ENCODE measurements around the gene PRICKLE3.

PRICKLE3 gene

DNA sequence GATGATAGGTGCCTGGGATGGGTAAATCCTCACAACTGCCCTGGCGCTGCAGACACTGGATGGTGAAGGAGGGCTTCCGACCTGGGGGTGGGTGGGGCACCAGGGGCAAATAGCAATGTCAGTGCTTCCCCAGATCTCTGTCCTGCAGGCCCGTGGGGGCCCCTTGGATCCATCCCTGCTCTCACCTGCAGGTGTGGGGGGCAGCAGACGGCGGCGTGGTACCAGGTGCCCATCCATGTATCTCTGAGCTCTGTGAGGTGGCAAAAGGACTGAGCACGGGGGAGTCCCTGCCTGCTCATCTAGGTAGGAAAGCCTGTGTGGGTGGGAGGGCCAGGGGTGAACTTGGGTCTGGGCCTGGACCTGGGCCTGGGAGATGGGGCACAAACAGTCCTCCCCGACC is 20.4 kb upstream of the PRICKLE3 start:
- DNase-seq (ENCODE audit: low read depth, low spot score): no peak
- no peaks in the 10 kb centered on the region for H3K27me3 ChIP-seq (ENCODE audit: control insufficient read depth, insufficient read depth, low read length)
- no CpG with 5 or more reads among the region's 8 CpGs for WGBS (ENCODE audit: insufficient coverage, insufficient read length)
- no peak overlapping the region for H3K4me3 ChIP-seq (ENCODE audit: low read length)
- no peaks in the 10 kb centered on the region for H3K36me3 ChIP-seq (ENCODE audit: control insufficient read depth, insufficient read depth, low read length)
- H3K27ac ChIP-seq (ENCODE audit: low read length): no peak overlapping the region
- H3K4me1 ChIP-seq (ENCODE audit: control insufficient read depth, insufficient read depth, low read length): no peaks in the 10 kb centered on the region; the same call in 1 of the 2 replicates
- H3K9me3 ChIP-seq (ENCODE audit: control insufficient read depth, insufficient read depth, low read length): no peaks in the 10 kb centered on the region

DNA sequence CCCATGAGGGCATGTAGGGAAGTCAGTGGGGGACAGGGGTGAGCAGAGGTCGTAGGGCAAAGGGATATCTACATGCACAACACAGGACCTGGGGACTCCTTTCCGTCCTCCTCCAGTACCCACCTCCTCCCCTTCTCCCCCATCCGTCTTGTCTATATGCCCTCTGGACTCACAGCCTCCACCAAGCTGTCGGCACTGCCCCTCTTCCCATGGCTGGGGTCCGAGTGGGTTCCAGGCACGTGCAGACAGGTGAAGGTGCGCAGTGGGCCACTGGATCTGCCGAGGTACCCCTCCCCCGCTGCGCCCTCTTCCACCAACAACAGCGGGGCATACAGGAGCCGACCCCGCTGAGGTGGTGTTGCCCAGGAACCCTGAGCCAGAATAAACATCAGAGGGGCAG is 19.3 kb upstream of the PRICKLE3 start:
- no peaks in the 10 kb centered on the region for H3K36me3 ChIP-seq (ENCODE audit: control insufficient read depth, insufficient read depth, low read length)
- H3K27me3 ChIP-seq (ENCODE audit: control insufficient read depth, insufficient read depth, low read length): no peaks in the 10 kb centered on the region
- DNase-seq (ENCODE audit: low read depth, low spot score): no peak
- H3K27ac ChIP-seq (ENCODE audit: low read length): no peak overlapping the region
- H3K9me3 ChIP-seq (ENCODE audit: control insufficient read depth, insufficient read depth, low read length): no peaks in the 10 kb centered on the region
- no peaks in the 10 kb centered on the region; the same call in 1 of the 2 replicates for H3K4me1 ChIP-seq (ENCODE audit: control insufficient read depth, insufficient read depth, low read length)
- whole genome bisulfite sequencing (ENCODE audit: insufficient coverage, insufficient read length): no CpG with 5 or more reads among the region's 13 CpGs
- no peak overlapping the region for H3K4me3 ChIP-seq (ENCODE audit: low read length)

GRCh38 chrX:49204709-49205108 is 18.5 kb upstream of the PRICKLE3 start:
- Histone ChIP-seq H3K9me3 (ENCODE audit: control insufficient read depth, insufficient read depth, low read length) (no peaks in the 10 kb centered on the region), H3K4me3 (ENCODE audit: low read length) (no peak overlapping the region), H3K4me1 (ENCODE audit: control insufficient read depth, insufficient read depth, low read length) (no peaks in the 10 kb centered on the region; the same call in 1 of the 2 replicates), H3K27ac (ENCODE audit: low read length) (no peak overlapping the region), H3K36me3 (ENCODE audit: control insufficient read depth, insufficient read depth, low read length) (no peaks in the 10 kb centered on the region), H3K27me3 (ENCODE audit: control insufficient read depth, insufficient read depth, low read length) (no peaks in the 10 kb centered on the region)
- no CpG with 5 or more reads among the region's 4 CpGs for WGBS (ENCODE audit: insufficient coverage, insufficient read length)
- no peak for DNase-seq (ENCODE audit: low read depth, low spot score)

DNA sequence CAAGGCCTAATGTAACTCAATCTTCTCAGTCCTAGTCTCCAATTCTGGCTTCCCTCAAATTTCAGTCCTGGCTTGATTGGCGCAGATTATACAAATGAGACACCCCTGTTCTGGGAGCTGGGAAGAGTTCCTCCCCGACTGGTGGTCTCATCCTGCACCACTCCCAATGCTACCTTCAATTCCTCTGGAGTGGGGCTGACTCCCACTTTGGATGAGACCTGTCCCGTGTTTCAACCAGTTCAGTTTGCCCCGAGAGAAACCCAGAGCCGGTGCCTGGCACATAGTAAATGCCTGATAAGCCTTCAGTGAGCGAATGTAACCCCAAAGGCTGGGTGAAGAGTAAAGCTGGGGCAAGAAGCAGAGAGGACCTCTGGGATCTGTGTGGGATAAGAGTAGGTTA is 17.8 kb upstream of the PRICKLE3 start:
- DNase-seq (ENCODE audit: low read depth, low spot score): no peak
- Histone ChIP-seq H3K27ac (ENCODE audit: low read length) (no peak overlapping the region), H3K9me3 (ENCODE audit: control insufficient read depth, insufficient read depth, low read length) (no peaks in the 10 kb centered on the region), H3K4me3 (ENCODE audit: low read length) (no peak overlapping the region), H3K36me3 (ENCODE audit: control insufficient read depth, insufficient read depth, low read length) (no peaks in the 10 kb centered on the region), H3K4me1 (ENCODE audit: control insufficient read depth, insufficient read depth, low read length) (no peaks in the 10 kb centered on the region; the same call in 1 of the 2 replicates), H3K27me3 (ENCODE audit: control insufficient read depth, insufficient read depth, low read length) (no peaks in the 10 kb centered on the region)
- WGBS (ENCODE audit: insufficient coverage, insufficient read length): no CpG with 5 or more reads among the region's 6 CpGs

DNA sequence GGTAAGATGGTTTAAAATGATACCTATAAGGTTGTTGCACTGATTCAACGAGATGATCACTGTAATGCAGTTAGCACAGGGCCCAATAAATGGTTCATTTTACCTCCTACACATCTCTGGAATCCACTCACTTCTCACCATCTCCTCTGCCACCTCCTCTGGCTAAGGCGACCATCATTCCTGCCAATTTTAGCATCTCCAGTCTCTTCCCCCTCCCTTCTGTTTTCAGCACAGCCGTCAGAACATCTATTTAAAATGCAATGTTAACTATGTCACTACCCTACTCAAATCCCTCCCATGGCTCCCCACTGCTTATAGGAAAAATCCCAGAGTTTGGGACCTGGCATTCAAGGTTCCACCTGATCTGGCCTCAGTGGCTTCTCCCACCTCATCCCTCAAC is 17.4 kb upstream of the PRICKLE3 start:
- Histone ChIP-seq H3K4me1 (ENCODE audit: control insufficient read depth, insufficient read depth, low read length) (peaks cover 2% of the 10 kb centered on the region; the same call in 1 of the 2 replicates), H3K27ac (ENCODE audit: low read length) (no peak overlapping the region), H3K9me3 (ENCODE audit: control insufficient read depth, insufficient read depth, low read length) (no peaks in the 10 kb centered on the region), H3K4me3 (ENCODE audit: low read length) (no peak overlapping the region), H3K27me3 (ENCODE audit: control insufficient read depth, insufficient read depth, low read length) (no peaks in the 10 kb centered on the region), H3K36me3 (ENCODE audit: control insufficient read depth, insufficient read depth, low read length) (no peaks in the 10 kb centered on the region)
- WGBS (ENCODE audit: insufficient coverage, insufficient read length): no CpG with 5 or more reads among the region's 3 CpGs
- no peak for DNase-seq (ENCODE audit: low read depth, low spot score)

DNA sequence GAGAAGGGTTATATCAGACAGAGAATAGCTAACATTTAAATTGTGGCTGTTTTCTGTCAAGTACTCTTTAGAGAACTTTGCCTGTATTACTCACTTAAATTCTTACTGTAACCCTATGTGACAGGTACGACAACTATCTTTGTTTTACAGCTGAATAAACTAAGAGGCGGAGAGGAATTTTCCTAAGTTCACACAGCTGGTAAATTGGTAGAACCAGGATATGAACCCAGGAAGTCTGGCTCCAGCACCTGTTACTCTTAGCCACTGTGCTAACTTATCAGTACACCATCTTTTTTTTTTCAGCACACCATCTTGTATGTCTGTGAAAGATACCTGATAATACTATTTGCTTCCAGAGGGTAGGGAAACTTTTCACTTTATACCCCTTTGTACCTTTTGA is 15.8 kb upstream of the PRICKLE3 start:
- H3K4me1 ChIP-seq (ENCODE audit: control insufficient read depth, insufficient read depth, low read length): peaks cover 2% of the 10 kb centered on the region; the same call in 1 of the 2 replicates
- no peaks in the 10 kb centered on the region for H3K36me3 ChIP-seq (ENCODE audit: control insufficient read depth, insufficient read depth, low read length)
- DNase-seq (ENCODE audit: low read depth, low spot score): no peak
- H3K9me3 ChIP-seq (ENCODE audit: control insufficient read depth, insufficient read depth, low read length): no peaks in the 10 kb centered on the region
- H3K27ac ChIP-seq (ENCODE audit: low read length): no peak overlapping the region
- H3K4me3 ChIP-seq (ENCODE audit: low read length): no peak overlapping the region
- no CpG with 5 or more reads among the region's 2 CpGs for WGBS (ENCODE audit: insufficient coverage, insufficient read length)
- no peaks in the 10 kb centered on the region for H3K27me3 ChIP-seq (ENCODE audit: control insufficient read depth, insufficient read depth, low read length)

DNA sequence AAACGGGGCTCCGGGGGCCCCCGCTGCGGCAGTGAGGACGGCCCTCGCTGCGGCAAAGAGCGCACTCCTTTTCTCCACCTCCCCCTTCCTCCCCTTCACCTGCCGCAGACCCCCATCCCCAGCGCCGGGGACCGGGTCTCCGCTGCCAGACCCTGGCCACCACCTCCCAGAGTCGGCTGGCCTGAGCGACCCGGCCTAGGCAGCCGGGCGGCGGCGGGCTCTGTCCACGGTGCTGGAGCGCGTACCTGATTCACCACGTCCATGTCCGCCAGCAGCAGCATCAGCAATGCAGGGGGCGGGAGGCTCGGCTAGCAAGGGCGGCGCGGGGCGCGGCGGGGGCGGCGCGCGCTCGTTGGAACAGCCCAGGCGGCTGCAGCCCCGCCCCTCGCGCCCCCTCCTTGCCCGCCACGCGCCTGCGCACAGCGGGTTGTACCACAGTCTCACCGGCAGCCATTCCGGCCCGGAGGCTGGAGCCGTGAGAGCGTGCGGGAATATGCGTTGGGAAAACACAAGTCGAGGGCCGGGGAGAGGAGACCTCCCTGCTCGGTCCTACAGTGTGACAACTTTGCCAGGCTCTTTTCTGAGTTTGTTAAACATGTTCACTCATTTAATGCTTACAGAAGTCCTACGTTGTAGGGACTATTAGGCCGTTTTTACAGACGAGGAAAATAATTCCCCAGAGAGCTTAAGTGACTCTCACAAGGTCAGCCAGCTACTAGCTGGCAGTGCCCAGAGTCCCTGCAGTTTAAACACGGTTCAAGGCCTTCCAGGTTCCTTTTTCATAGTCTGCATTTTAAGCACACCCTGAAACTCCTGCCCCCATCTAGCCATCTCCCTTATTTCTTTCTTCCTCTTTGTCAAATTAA is 14.0 kb upstream of the PRICKLE3 start, which contains the start of gene SYP:
Gene SYP, minus strand, starts transcription at position 288 of the 866 bp plus-strand sequence. Its CDS starts 7 bp downstream, at position 281.
- no peaks in the 10 kb centered on the region for H3K36me3 ChIP-seq (ENCODE audit: control insufficient read depth, insufficient read depth, low read length)
- H3K4me1 ChIP-seq (ENCODE audit: control insufficient read depth, insufficient read depth, low read length): peaks cover 2% of the 10 kb centered on the region; the same call in 1 of the 2 replicates
- H3K4me3 ChIP-seq (ENCODE audit: low read length): peak within 1 kb of the TSS; percentile 49; the same call in 1 of the 2 replicates
- H3K9me3 ChIP-seq (ENCODE audit: control insufficient read depth, insufficient read depth, low read length): no peaks in the 10 kb centered on the region
- no CpG with 5 or more reads among the region's 61 CpGs for WGBS (ENCODE audit: insufficient coverage, insufficient read length)
- H3K27me3 ChIP-seq (ENCODE audit: control insufficient read depth, insufficient read depth, low read length): no peaks in the 10 kb centered on the region
- DNase-seq (ENCODE audit: low read depth, low spot score): no peak
- no peak within 1 kb of the TSS for H3K27ac ChIP-seq (ENCODE audit: low read length)

DNA sequence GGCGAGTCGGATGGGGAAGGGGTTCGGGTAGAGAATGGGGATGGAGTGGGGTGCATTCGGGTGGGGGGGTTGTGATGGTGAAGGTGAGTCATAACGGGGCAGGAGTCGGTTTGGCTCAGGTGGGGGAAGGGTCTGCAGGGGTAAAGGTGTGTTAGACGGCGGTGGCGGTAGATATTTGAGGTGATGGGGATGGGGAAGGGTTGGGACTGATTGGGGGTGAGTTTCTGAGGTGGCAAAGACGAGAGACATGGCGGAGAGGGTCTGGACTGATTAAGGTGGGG is 13.1 kb upstream of the PRICKLE3 start:
- Histone ChIP-seq H3K4me3 (ENCODE audit: low read length) (peak overlapping the region; percentile 49; the same call in 1 of the 2 replicates), H3K27me3 (ENCODE audit: control insufficient read depth, insufficient read depth, low read length) (no peaks in the 10 kb centered on the region), H3K27ac (ENCODE audit: low read length) (no peak overlapping the region), H3K4me1 (ENCODE audit: control insufficient read depth, insufficient read depth, low read length) (peaks cover 2% of the 10 kb centered on the region; the same call in 1 of the 2 replicates), H3K36me3 (ENCODE audit: control insufficient read depth, insufficient read depth, low read length) (no peaks in the 10 kb centered on the region), H3K9me3 (ENCODE audit: control insufficient read depth, insufficient read depth, low read length) (no peaks in the 10 kb centered on the region)
- no CpG with 5 or more reads among the region's 11 CpGs for WGBS (ENCODE audit: insufficient coverage, insufficient read length)
- no peak for DNase-seq (ENCODE audit: low read depth, low spot score)

GRCh38 chrX:49198540-49199314 is 12.6 kb upstream of the PRICKLE3 start:
- Histone ChIP-seq H3K4me1 (ENCODE audit: control insufficient read depth, insufficient read depth, low read length) (peaks cover 2% of the 10 kb centered on the region; the same call in 1 of the 2 replicates), H3K36me3 (ENCODE audit: control insufficient read depth, insufficient read depth, low read length) (no peaks in the 10 kb centered on the region), H3K27me3 (ENCODE audit: control insufficient read depth, insufficient read depth, low read length) (no peaks in the 10 kb centered on the region), H3K9me3 (ENCODE audit: control insufficient read depth, insufficient read depth, low read length) (no peaks in the 10 kb centered on the region), H3K27ac (ENCODE audit: low read length) (no peak overlapping the region), H3K4me3 (ENCODE audit: low read length) (peak overlapping the region; percentile 49; the same call in 1 of the 2 replicates)
- no CpG with 5 or more reads among the region's 12 CpGs for WGBS (ENCODE audit: insufficient coverage, insufficient read length)
- DNase-seq (ENCODE audit: low read depth, low spot score): no peak

- Histone ChIP-seq H3K27ac (ENCODE audit: low read length) (no peak overlapping the region), H3K4me1 (ENCODE audit: control insufficient read depth, insufficient read depth, low read length) (peaks cover 3% of the 10 kb centered on the region), H3K36me3 (ENCODE audit: control insufficient read depth, insufficient read depth, low read length) (no peaks in the 10 kb centered on the region), H3K27me3 (ENCODE audit: control insufficient read depth, insufficient read depth, low read length) (no peaks in the 10 kb centered on the region), H3K4me3 (ENCODE audit: low read length) (no peak overlapping the region), H3K9me3 (ENCODE audit: control insufficient read depth, insufficient read depth, low read length) (no peaks in the 10 kb centered on the region)
- WGBS (ENCODE audit: insufficient coverage, insufficient read length): no CpG with 5 or more reads among the region's 13 CpGs
- DNase-seq (ENCODE audit: low read depth, low spot score): no peak
Observed at GRCh38 chrX:49197543-49198087, 11.4 kb upstream of the PRICKLE3 start.

All from iPS DF 6.9 (cell line).